DOHH2 (cell line): ENCODE data around the gene GOLGA6C.
"Not testable (repeated sequence)": the region's sequence is repeated elsewhere in the genome, so short reads cannot be mapped to it uniquely, and the experiment has no call there.

Experiments used
- H3F3A ChIP-seq: fragments of 200-600 bp; sonication (generic), shearing (Covaris generic); 2 replicates; pipeline ENCODE4 v1.6.0; 2016; ENCODE audit warnings: antibody characterized with exemption, mild to moderate bottlenecking; ENCODE audit not compliant: control insufficient read depth, insufficient read depth
- H3K27ac ChIP-seq: fragments of 200-600 bp; sonication (generic); 2 replicates; pipeline ENCODE4 v1.5.1; 2014; ENCODE audit warnings: low read depth, mild to moderate bottlenecking, low read length, moderate library complexity
- H3K27me3 ChIP-seq: fragments of 200-600 bp; sonication (generic); 2 replicates; pipeline ENCODE4 v1.6.1; 2014; ENCODE audit warnings: mild to moderate bottlenecking, low read length, mixed read lengths; ENCODE audit not compliant: control insufficient read depth
- H3K36me3 ChIP-seq: fragments of 200-600 bp; sonication (generic); 2 replicates; pipeline ENCODE4 v1.6.1; 2014; ENCODE audit warnings: mild to moderate bottlenecking, low read length, moderate library complexity, mixed read lengths; ENCODE audit not compliant: control insufficient read depth
- H3K4me1 ChIP-seq: fragments of 200-600 bp; sonication (generic); 2 replicates; pipeline ENCODE4 v1.6.1; 2014; ENCODE audit warnings: mild to moderate bottlenecking, low read length, mixed read lengths; ENCODE audit not compliant: control insufficient read depth
- H3K4me2 ChIP-seq: fragments of 200-600 bp; sonication (generic); 2 replicates; pipeline ENCODE4 v1.6.0; 2014; ENCODE audit warnings: mild to moderate bottlenecking, low read length, moderate library complexity
- H3K4me3 ChIP-seq: fragments of 200-600 bp; sonication (generic); 2 replicates; pipeline ENCODE4 v1.5.1; 2014; ENCODE audit warnings: mild to moderate bottlenecking, low read length, mixed read lengths
- H3K79me2 ChIP-seq: fragments of 200-600 bp; sonication (generic); 2 replicates; pipeline ENCODE4 v1.6.1; 2014; ENCODE audit warnings: mild to moderate bottlenecking, low read length, mixed read lengths; ENCODE audit not compliant: control insufficient read depth
- H3K9me2 ChIP-seq: fragments of 200-600 bp; sonication (generic); replicated peaks from 2 replicates; pipeline ENCODE4 v1.6.1; 2014; ENCODE audit warnings: mild to moderate bottlenecking, low read length, mixed read lengths; ENCODE audit not compliant: control insufficient read depth
- H3K9me3 ChIP-seq: fragments of 200-600 bp; sonication (generic); 2 replicates; pipeline ENCODE4 v1.6.1; 2014; ENCODE audit warnings: antibody characterized with exemption, low read length, mixed read lengths; ENCODE audit not compliant: control insufficient read depth, insufficient read depth
- H4K20me1 ChIP-seq: fragments of 200-600 bp; sonication (generic); 2 replicates; pipeline ENCODE4 v1.6.0; 2014; ENCODE audit warnings: low read depth, mild to moderate bottlenecking, antibody characterized with exemption, low read length, moderate library complexity; ENCODE audit not compliant: control insufficient read depth, insufficient read depth
- EZH2phosphoT487 ChIP-seq: fragments of 200-600 bp; sonication (generic); IDR thresholded peaks from 2 replicates; pipeline ENCODE4 v1.6.1; 2017; ENCODE audit warnings: borderline replicate concordance, mild to moderate bottlenecking, antibody characterized with exemption, low read length, moderate library complexity, mixed read lengths
- TF ChIP-seq, protein P1 (sequence below): fragments of 200-600 bp; sonication (generic); IDR thresholded peaks from one replicate; pipeline ENCODE4 v1.5.1; 2014; ENCODE audit warnings: antibody characterized with exemption, mild to moderate bottlenecking, low read depth, low read length; ENCODE audit not compliant: poor library complexity, severe bottlenecking

The GOLGA6C gene

GRCh38 chr15:75249726-75250125, 8.4 kb upstream of the GOLGA6C start:
- Histone ChIP-seq H3K36me3 (no peaks in the 10 kb centered on the region), H3K4me3 (no peak overlapping the region), H3K27ac (no peak overlapping the region), H3K4me1 (no peaks in the 10 kb centered on the region), H3K4me2 (no peak overlapping the region), H3K27me3 (peaks cover 10% of the 10 kb centered on the region), H3K9me2 (no peaks in the 10 kb centered on the region), H3F3A (no peaks in the 10 kb centered on the region), H3K9me3 (no peaks in the 10 kb centered on the region), H4K20me1 (no peaks in the 10 kb centered on the region), H3K79me2 (no peaks in the 10 kb centered on the region)
- TF ChIP-seq, protein P1, sequence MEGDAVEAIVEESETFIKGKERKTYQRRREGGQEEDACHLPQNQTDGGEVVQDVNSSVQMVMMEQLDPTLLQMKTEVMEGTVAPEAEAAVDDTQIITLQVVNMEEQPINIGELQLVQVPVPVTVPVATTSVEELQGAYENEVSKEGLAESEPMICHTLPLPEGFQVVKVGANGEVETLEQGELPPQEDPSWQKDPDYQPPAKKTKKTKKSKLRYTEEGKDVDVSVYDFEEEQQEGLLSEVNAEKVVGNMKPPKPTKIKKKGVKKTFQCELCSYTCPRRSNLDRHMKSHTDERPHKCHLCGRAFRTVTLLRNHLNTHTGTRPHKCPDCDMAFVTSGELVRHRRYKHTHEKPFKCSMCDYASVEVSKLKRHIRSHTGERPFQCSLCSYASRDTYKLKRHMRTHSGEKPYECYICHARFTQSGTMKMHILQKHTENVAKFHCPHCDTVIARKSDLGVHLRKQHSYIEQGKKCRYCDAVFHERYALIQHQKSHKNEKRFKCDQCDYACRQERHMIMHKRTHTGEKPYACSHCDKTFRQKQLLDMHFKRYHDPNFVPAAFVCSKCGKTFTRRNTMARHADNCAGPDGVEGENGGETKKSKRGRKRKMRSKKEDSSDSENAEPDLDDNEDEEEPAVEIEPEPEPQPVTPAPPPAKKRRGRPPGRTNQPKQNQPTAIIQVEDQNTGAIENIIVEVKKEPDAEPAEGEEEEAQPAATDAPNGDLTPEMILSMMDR: no peak
- no peak for TF ChIP-seq EZH2phosphoT487

- H3K4me1 ChIP-seq, H3K9me2 ChIP-seq, H3K36me3 ChIP-seq, H3K27ac ChIP-seq, H3K4me2 ChIP-seq, H3F3A ChIP-seq, H3K4me3 ChIP-seq, H3K79me2 ChIP-seq, H4K20me1 ChIP-seq, H3K27me3 ChIP-seq, H3K9me3 ChIP-seq: not testable (repeated sequence)
Measured at GRCh38 chr15:75251343-75251742, 6.8 kb upstream of the GOLGA6C start.

DNA sequence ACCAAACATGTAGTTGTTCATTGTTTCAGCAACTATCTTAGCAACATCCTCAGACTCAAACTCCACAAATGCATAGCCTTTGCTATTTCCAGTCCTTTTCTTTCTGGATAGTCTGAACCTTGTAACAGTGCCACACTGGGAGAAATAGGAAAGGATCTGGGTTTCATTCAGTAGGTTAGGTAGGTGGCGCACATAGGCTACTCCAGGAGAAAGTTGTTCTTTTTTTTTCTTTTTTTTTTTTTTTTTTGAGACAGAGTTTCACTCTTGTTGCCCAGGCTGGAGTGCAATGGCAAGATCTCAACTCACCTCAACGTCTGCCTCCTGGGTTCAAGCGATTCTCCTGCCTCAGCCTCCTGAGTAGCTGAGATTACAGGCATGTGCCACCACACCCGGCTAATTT, 5.8 kb upstream of the GOLGA6C start:
- H3K4me2 ChIP-seq, H3K36me3 ChIP-seq, H3K27me3 ChIP-seq, H3K4me3 ChIP-seq, H3K9me3 ChIP-seq, H3K9me2 ChIP-seq, H3K4me1 ChIP-seq, H3K79me2 ChIP-seq, H3F3A ChIP-seq, H4K20me1 ChIP-seq, H3K27ac ChIP-seq: not testable (repeated sequence)

DNA sequence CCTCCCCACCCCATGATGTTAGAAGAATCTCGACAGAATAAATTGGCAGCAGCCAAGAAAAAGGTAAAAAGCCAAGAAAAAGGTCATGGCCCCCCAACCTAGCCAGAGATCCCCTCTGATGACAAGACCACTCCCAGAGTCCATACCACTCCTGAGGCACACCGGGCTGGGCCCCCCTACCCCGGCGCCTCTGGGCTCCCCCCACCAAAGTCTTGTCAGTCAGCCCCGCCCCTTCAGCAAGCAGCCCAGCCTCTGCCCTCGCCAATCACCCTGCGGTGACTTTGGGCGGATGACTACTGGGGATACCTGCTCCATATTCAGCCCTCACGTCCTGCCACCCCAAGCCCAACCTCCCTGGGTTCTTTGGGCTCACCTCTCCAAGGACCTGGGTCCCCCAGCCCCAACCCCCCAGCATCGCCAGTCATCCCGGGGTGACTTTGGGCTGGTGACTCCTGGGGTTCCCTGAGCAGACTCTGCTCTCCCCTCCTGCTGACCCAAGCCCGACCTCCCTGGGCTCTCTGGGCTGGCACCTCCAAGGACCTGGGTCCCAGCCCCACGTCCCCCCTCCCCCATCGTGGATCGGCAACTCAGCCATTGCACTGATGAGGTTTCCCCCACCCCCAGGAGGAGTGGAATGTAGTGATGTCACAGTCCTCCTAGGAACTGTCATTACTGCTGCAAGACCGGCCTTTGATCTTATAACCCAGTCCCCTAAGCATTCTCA, 648 bp downstream of the GOLGA6C start:
- H3K4me1 ChIP-seq, H3K27me3 ChIP-seq, H3K27ac ChIP-seq: not testable (repeated sequence)

DNA sequence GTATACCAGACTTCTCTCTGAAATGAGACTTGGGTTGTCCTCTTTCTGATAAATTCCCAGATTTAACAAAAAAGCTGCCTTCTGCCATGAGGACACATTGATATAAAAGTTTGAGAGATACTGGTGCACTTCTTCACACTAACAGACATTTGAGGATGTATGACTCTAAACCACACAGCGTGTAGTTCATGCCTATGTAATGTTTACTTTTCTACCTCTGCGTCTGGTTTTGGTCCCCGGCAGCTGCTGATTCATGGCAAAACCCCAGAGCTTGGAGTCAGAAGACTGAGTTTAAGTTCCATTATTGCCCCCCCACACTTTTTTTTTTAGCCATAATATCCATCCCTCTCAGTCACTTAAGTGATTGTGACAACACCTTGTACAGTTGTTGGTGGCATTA, 1.7 kb downstream of the GOLGA6C start:
- H3K4me3 ChIP-seq, H3K27ac ChIP-seq, H3K4me2 ChIP-seq, H3F3A ChIP-seq, H3K27me3 ChIP-seq, H3K9me3 ChIP-seq, H3K9me2 ChIP-seq, H3K79me2 ChIP-seq, H4K20me1 ChIP-seq, H3K4me1 ChIP-seq, H3K36me3 ChIP-seq: not testable (repeated sequence)

More for the DNA sequence above, 648 bp downstream of the GOLGA6C start:
- not testable (repeated sequence) for H3K36me3 ChIP-seq, H3K79me2 ChIP-seq, H3K4me3 ChIP-seq, H3K9me3 ChIP-seq, H3F3A ChIP-seq, H4K20me1 ChIP-seq, H3K9me2 ChIP-seq, H3K4me2 ChIP-seq

DNA sequence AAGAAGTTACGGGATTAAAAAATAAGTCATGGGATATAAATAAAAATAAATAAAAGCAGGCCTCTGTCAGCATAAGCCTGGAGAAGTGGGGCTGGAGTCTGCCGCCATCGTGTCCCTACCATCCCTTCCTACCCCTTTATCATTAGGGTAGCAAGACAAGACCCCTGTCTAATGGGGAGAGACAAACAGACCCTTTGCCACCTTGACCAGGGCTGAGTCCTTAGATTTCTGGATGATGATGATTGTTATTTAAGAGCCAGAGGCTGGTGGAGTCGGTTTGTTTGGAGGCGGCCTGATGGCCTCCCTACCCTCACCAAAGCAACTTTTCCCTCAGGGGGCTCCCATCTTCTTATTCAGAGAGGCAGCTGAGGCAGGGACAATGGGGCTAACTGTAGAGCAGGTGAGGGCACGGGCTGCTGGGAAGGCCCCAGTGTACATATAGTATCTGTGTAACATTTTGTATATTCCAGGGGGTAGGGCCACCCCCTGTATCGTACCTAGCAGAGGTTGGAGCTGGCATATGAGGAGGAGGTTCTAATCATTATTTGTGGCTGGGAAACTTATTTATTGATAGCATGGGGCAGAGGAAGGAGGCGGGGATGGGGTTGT, 15.7 kb downstream of the GOLGA6C start:
- H3K79me2 ChIP-seq, H3F3A ChIP-seq, H3K27me3 ChIP-seq: not testable (repeated sequence)

More for the DNA sequence above, 15.7 kb downstream of the GOLGA6C start:
- not testable (repeated sequence) for H3K4me2 ChIP-seq, H4K20me1 ChIP-seq, H3K4me1 ChIP-seq, H3K9me3 ChIP-seq, H3K9me2 ChIP-seq, H3K4me3 ChIP-seq, H3K27ac ChIP-seq, H3K36me3 ChIP-seq
